GM12878 (cell line): ENCODE measurements around the gene WDR26. TPM values are rescaled to one million over a fixed set of nuclear protein-coding genes. Genes with fewer than 3 reads are reported as not detected.
"Not testable (repeated sequence)": the region's sequence is repeated elsewhere in the genome, so short reads cannot be mapped to it uniquely, and the experiment has no call there.

Experiments
- ATAC-seq: fragments of 200-7000 bp; cut with Tn5 transposase; 3 replicates; pipeline ENCODE4 v1.9.1; 2020; ENCODE audit warnings: mild to moderate bottlenecking, moderate library complexity
- BruUV-seq: library from RNA; stranded (reverse); fragments of 400-500 nt; replicated peaks from 2 replicates; lab custom pipeline; 2021; lab: Mats Ljungman, UMichigan
- CTCF ChIA-PET: fragments of 300-600 bp; sonication (Branson Sonifier 250); formaldehyde crosslinking; extraction: SDS; loops from one replicate; lab custom pipeline; 2021; ENCODE audit warnings: inconsistent platforms; lab: Yijun Ruan, JAX
- POLR2A ChIA-PET: fragments of 350-600 bp; formaldehyde crosslinking; extraction: SDS; loops from one replicate; lab custom pipeline; 2021; ENCODE audit warnings: inconsistent platforms; lab: Charles Lee
- RAD21 ChIA-PET: fragments of 300-600 bp; sonication (Branson Sonifier 250); formaldehyde crosslinking; loops from one replicate; lab custom pipeline; 2023; ENCODE audit warnings: antibody characterized with exemption; ENCODE audit not compliant: unreplicated experiment; lab: Charles Lee
- SMC1A ChIA-PET: fragments of 300-600 bp; sonication (Branson Sonifier 250); formaldehyde crosslinking; loops from one replicate; lab custom pipeline; 2023; ENCODE audit not compliant: unreplicated experiment, uncharacterized antibody; lab: Charles Lee
- DNase-seq: peaks from one replicate; pipeline ENCODE4 v3.0.0-alpha.2; 2011; ENCODE audit warnings: low read depth, low spot score
- FAIRE-seq: peaks from 3 replicates; lab custom pipeline; 2011; peaks lifted over from hg19 to GRCh38; lab: Jason Lieb, UNC
- H2AFZ ChIP-seq: 2 replicates; pipeline ENCODE4 v1.6.0; 2011; ENCODE audit warnings: low read depth, low read length, control low read depth; ENCODE audit not compliant: control insufficient read depth
- H3K27ac ChIP-seq: 2 replicates; pipeline ENCODE4 v1.5.1; 2011; ENCODE audit warnings: control low read depth; ENCODE audit not compliant: control insufficient read depth, insufficient read depth
- H3K27me3 ChIP-seq, 2 experiments: replicated peaks in 1 of 2; 2 replicates each; pipeline versions ENCODE4 v1.6.0 to v1.6.1; 2011; ENCODE audit warnings: low read length in 1 of 2; ENCODE audit not compliant: control insufficient read depth in 2 of 2, insufficient read depth in 2 of 2
- H3K36me3 ChIP-seq, 2 experiments: 2 replicates each; pipeline ENCODE4 v1.5.1; 2011; ENCODE audit warnings: low read length in 1 of 2; ENCODE audit not compliant: control insufficient read depth in 2 of 2, insufficient read depth in 2 of 2
- H3K4me1 ChIP-seq: 2 replicates; pipeline ENCODE4 v1.6.1; 2011; ENCODE audit warnings: mild to moderate bottlenecking, low read length, moderate library complexity, mixed read lengths; ENCODE audit not compliant: control insufficient read depth, insufficient read depth
- H3K4me2 ChIP-seq: 2 replicates; pipeline ENCODE4 v1.6.0; 2011; ENCODE audit warnings: control low read depth; ENCODE audit not compliant: control insufficient read depth, insufficient read depth
- H3K4me3 ChIP-seq: fragments of 200-600 bp; sonication (generic); 2 replicates; pipeline ENCODE4 v1.5.1; 2016
- H3K79me2 ChIP-seq: 2 replicates; pipeline ENCODE4 v1.6.0; 2011; ENCODE audit warnings: low read length; ENCODE audit not compliant: control insufficient read depth, insufficient read depth
- H3K9ac ChIP-seq: 2 replicates; pipeline ENCODE4 v1.8.0; 2011; ENCODE audit warnings: low read length, control low read depth, mixed read lengths; ENCODE audit not compliant: control insufficient read depth, insufficient read depth
- H3K9me3 ChIP-seq: replicated peaks from 3 replicates; pipeline ENCODE4 v1.5.1; 2011; ENCODE audit warnings: mild to moderate bottlenecking, low read length; ENCODE audit not compliant: control insufficient read depth, insufficient read depth
- H4K20me1 ChIP-seq: 2 replicates; pipeline ENCODE4 v1.6.0; 2011; ENCODE audit not compliant: control insufficient read depth, insufficient read depth
- MXI1 ChIP-seq: fragments of 150-350 bp; IDR thresholded peaks from 2 replicates; pipeline ENCODE4 v1.6.1; 2011; ENCODE audit warnings: low read depth, mild to moderate bottlenecking, inconsistent platforms, low read length, improper control_type of control experiment
- STAT3 ChIP-seq: IDR thresholded peaks from 2 replicates; pipeline ENCODE4 v1.6.1; 2011; ENCODE audit warnings: low read depth, low read length, improper control_type of control experiment
- WGBS: methylation state at CpG from one replicate; pipeline ENCODE4 v1.1.6; 2016; ENCODE audit warnings: low lambda C conversion rate; ENCODE audit not compliant: insufficient replicate concordance, insufficient coverage; ENCODE audit errors: missing lambda C conversion rate; 5-methylcytosine and 5-hydroxymethylcytosine counted together
- in situ Hi-C: fragments of 300-500 bp; cut with MboI; formaldehyde crosslinking; loops from 9 replicates; pipeline ENCODE4 v1.14.3; 2018; ENCODE audit warnings: mixed read lengths
- intact Hi-C: fragments of 100-400 bp; cut with micrococcal nuclease; formaldehyde crosslinking; loops from one replicate; pipeline ENCODE4 v1.14.2; 2022; ENCODE audit not compliant: unreplicated experiment
- polyA plus RNA-seq, 11 experiments: library from polyadenylated mRNA; depleted of rRNA in 4 of 11; unstranded in 6 of 11; stranded (reverse) in 5 of 11; fragments of >200 nt; fragmentation: Nextera tagmentation in 4 of 11; fragmentation: Illumina TruSeq in 1 of 11; extraction: Ambion mirVana in 4 of 11; extraction: Trizol in 1 of 11; gene quantifications; 1 replicate in 1 of 11; 2 replicates in 10 of 11; pipeline versions ENCODE4 v1.2.1 to v1.2.3, GENCODE V29; 2011 to 2016; ENCODE audit warnings: inconsistent platforms in 2 of 11, missing spikeins in 2 of 11, low read depth in 1 of 11
- total RNA-seq, 4 experiments: library from RNA; depleted of rRNA in 3 of 4; stranded (reverse); fragments of >200 nt in 3 of 4; fragmentation: Illumina TruSeq in 1 of 4; extraction: Trizol in 1 of 4; gene quantifications; 2 replicates each; pipeline versions ENCODE4 v1.2.1 to v1.2.3, GENCODE V29; 2013 to 2021

Gene WDR26
- total and polyA plus RNA-seq, 10 of the 15 experiments (the other 5 are each of a cell fraction or from before 2014, with no cell fraction given) = 6.6 to 47.0 (median 24.4) TPM

GRCh38 chr1:224353975-224354925 lies 80.3 kb downstream of the WDR26 start:
- Histone ChIP-seq H3K4me1 (no peaks in the 10 kb centered on the region), H3K27me3 (no peaks in the 10 kb centered on the region), H3K9me3 (no peaks in the 10 kb centered on the region; the same call in 2 of the 3 replicates), H3K9ac (no peak overlapping the region), H3K79me2 (peaks cover 21% of the 10 kb centered on the region), H3K4me2 (no peak overlapping the region), H3K36me3 (no peaks in the 10 kb centered on the region), H2AFZ (no peak overlapping the region), H3K4me3 (no peak overlapping the region), H4K20me1 (no peaks in the 10 kb centered on the region), H3K27ac (no peak overlapping the region)
- no peak for ATAC-seq
- WGBS = 86% methylated on average over 5 of the region's 5 CpGs
- no peak for TF ChIP-seq MXI1
- no peak for TF ChIP-seq STAT3
- in situ Hi-C loops (no loop called here), intact Hi-C loops (no loop called here)
- ChIA-PET RAD21 (interaction anchor here (1.2 kb wide), 1 partner anchor 103 kb away, joined by 5 read pairs; no protein-coding TSS in a partner anchor), SMC1A (interaction anchor here (0.9 to 1.5 kb wide), 4 partner anchors 11 to 238 kb away, joined by 3 to 7 read pairs (median 3); no protein-coding TSS in a partner anchor), CTCF (interaction anchor here (0.8 to 1.4 kb wide), 5 partner anchors 11 to 238 kb away, joined by 3 to 6 read pairs (median 3); partner anchors contain the start of gene NVL), POLR2A (interaction anchor here (0.6 to 1.2 kb wide), 2 partner anchors 11 to 41 kb away, joined by 3 to 4 read pairs; no protein-coding TSS in a partner anchor)
- no peak for DNase-seq
- no peak for FAIRE-seq
- BruUV-seq = no TSS peak

- H3K9ac ChIP-seq, H3K4me3 ChIP-seq, H3K4me1 ChIP-seq, RAD21 ChIA-PET, H3K27me3 ChIP-seq, H2AFZ ChIP-seq, H3K9me3 ChIP-seq, in situ Hi-C loops, intact Hi-C loops, H3K4me2 ChIP-seq, DNase-seq, H3K36me3 ChIP-seq, BruUV-seq, H4K20me1 ChIP-seq, H3K27ac ChIP-seq, POLR2A ChIA-PET, FAIRE-seq, ATAC-seq, H3K79me2 ChIP-seq: not testable (repeated sequence)
- 94% methylated on average over 42 of the region's 49 CpGs for WGBS
- SMC1A ChIA-PET = interaction anchor here (1.3 to 1.5 kb wide), 3 partner anchors 8 to 17 kb away, joined by 3 to 7 read pairs (median 3); no protein-coding TSS in a partner anchor
- CTCF ChIA-PET = interaction anchor here (1.1 to 2.3 kb wide), 2 partner anchors 19 to 105 kb away, joined by 3 to 10 read pairs; no protein-coding TSS in a partner anchor
Measured at GRCh38 chr1:224352436-224353085, 82.0 kb downstream of the WDR26 start.

GRCh38 chr1:224349716-224350115 lies 84.9 kb downstream of the WDR26 start:
- BruUV-seq = not testable (repeated sequence)
- WGBS = 65% methylated on average over 25 of the region's 30 CpGs

More at GRCh38 chr1:224349716-224350115, 84.9 kb downstream of the WDR26 start:
- ATAC-seq, H2AFZ ChIP-seq, H3K79me2 ChIP-seq, POLR2A ChIA-PET, H3K9ac ChIP-seq, H3K27ac ChIP-seq, DNase-seq, H3K36me3 ChIP-seq, SMC1A ChIA-PET, RAD21 ChIA-PET, intact Hi-C loops, H4K20me1 ChIP-seq, H3K4me1 ChIP-seq, H3K4me2 ChIP-seq, H3K4me3 ChIP-seq, H3K27me3 ChIP-seq, FAIRE-seq, H3K9me3 ChIP-seq: not testable (repeated sequence)
- in situ Hi-C loops = loop anchor here (25.0 kb wide), 2 partner anchors 537 to 1212 kb away; partner anchors contain the start of gene TLR5
- CTCF ChIA-PET = interaction anchor here (1.4 kb wide), 1 partner anchor 233 kb away, joined by 5 read pairs; no protein-coding TSS in a partner anchor
